Calu3 (cell line): Measurements from ENCODE around the gene CENPX. TPM values are rescaled to one million over a fixed set of nuclear protein-coding genes. Genes with fewer than 3 reads are reported as not detected.
A peak's percentile ranks its signal among the peaks of the same experiment; 100 is the strongest.

Source experiments
- BruUV-seq: library from RNA; stranded (reverse); fragments of 400-500 nt; replicated peaks from 2 replicates; lab custom pipeline; 2021; lab: Mats Ljungman, UMichigan
- CTCF ChIA-PET: fragments of 300-600 bp; sonication (Branson Sonifier 250); formaldehyde crosslinking; loops from one replicate; lab custom pipeline; 2022; ENCODE audit warnings: antibody characterized with exemption; lab: Charles Lee
- DNase-seq: peaks from one replicate; pipeline ENCODE4 v3.0.0; 2022
- H3K27ac Mint-ChIP-seq: one replicate; pipeline ENCODE4 v1.8.0; 2022; ENCODE audit warnings: mixed read lengths; ENCODE audit not compliant: unreplicated experiment
- H3K27me3 Mint-ChIP-seq: one replicate; pipeline ENCODE4 v1.8.0; 2022; ENCODE audit warnings: mixed read lengths; ENCODE audit not compliant: unreplicated experiment
- H3K36me3 Mint-ChIP-seq: one replicate; pipeline ENCODE4 v1.8.0; 2022; ENCODE audit warnings: mild to moderate bottlenecking, moderate library complexity, mixed read lengths; ENCODE audit not compliant: insufficient read depth, unreplicated experiment
- H3K4me1 Mint-ChIP-seq: one replicate; pipeline ENCODE4 v1.8.0; 2022; ENCODE audit warnings: mild to moderate bottlenecking, low read depth, mixed read lengths; ENCODE audit not compliant: unreplicated experiment
- H3K4me3 Mint-ChIP-seq: one replicate; pipeline ENCODE4 v1.8.0; 2022; ENCODE audit warnings: mild to moderate bottlenecking, low read depth, moderate library complexity, mixed read lengths; ENCODE audit not compliant: unreplicated experiment
- H3K9me3 Mint-ChIP-seq: one replicate; pipeline ENCODE4 v1.8.0; 2022; ENCODE audit warnings: low read depth, mixed read lengths; ENCODE audit not compliant: unreplicated experiment
- intact Hi-C: fragments of 100-400 bp; cut with micrococcal nuclease; formaldehyde crosslinking; loops from one replicate; pipeline ENCODE4 v1.10.0; 2022; ENCODE audit not compliant: unreplicated experiment
- total RNA-seq: library from RNA; stranded (reverse); gene quantifications from 2 replicates; pipeline ENCODE4 v1.2.3, GENCODE V29; 2022
- TF ChIP-seq, protein P1 (sequence below): fragments of 200-600 bp; IDR thresholded peaks from one replicate; pipeline ENCODE4 v1.8.0; 2022; ENCODE audit warnings: antibody characterized with exemption; ENCODE audit not compliant: unreplicated experiment

Gene CENPX
- total RNA-seq, 1 experiment from 2014 or later = 86.9 TPM

DNA sequence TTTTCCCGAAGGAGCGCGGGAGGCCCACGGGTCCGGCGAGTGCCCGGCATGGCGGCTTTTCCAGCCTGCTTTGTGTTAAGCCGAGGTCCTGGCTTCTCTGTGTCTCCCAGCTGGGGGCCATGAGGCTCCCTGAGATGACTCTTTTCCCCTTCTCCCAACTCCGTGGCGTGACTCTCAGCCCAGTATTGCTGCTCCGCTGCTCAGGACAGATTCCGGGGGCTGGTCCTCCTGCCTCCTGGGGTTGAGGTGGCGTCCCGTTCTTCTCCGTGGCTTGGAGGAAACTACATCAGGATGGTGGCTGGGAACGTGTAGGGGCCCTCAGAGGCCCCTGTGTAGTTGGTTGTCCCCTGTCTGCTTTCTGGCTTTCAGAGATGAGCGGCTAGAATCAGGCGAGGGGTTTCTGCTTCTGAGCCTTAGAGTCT lies 30.0 kb upstream of the CENPX start:
- intact Hi-C loops = no loop called here
- H3K36me3 Mint-ChIP-seq = peaks cover 71% of the 10 kb centered on the region
- peak overlapping the region; percentile 80 for H3K4me3 Mint-ChIP-seq
- no peaks in the 10 kb centered on the region for H3K9me3 Mint-ChIP-seq
- CTCF ChIA-PET = interaction anchor here (0.7 to 1.1 kb wide), 2 partner anchors 15 to 33 kb away, joined by 3 to 4 read pairs; partner anchors contain the start of gene DCXR
- H3K27me3 Mint-ChIP-seq = no peaks in the 10 kb centered on the region
- BruUV-seq = no TSS peak
- H3K4me1 Mint-ChIP-seq = no peaks in the 10 kb centered on the region
- DNase-seq = no peak
- no peak overlapping the region for H3K27ac Mint-ChIP-seq
- TF ChIP-seq, protein P1, sequence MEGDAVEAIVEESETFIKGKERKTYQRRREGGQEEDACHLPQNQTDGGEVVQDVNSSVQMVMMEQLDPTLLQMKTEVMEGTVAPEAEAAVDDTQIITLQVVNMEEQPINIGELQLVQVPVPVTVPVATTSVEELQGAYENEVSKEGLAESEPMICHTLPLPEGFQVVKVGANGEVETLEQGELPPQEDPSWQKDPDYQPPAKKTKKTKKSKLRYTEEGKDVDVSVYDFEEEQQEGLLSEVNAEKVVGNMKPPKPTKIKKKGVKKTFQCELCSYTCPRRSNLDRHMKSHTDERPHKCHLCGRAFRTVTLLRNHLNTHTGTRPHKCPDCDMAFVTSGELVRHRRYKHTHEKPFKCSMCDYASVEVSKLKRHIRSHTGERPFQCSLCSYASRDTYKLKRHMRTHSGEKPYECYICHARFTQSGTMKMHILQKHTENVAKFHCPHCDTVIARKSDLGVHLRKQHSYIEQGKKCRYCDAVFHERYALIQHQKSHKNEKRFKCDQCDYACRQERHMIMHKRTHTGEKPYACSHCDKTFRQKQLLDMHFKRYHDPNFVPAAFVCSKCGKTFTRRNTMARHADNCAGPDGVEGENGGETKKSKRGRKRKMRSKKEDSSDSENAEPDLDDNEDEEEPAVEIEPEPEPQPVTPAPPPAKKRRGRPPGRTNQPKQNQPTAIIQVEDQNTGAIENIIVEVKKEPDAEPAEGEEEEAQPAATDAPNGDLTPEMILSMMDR = no peak

DNA sequence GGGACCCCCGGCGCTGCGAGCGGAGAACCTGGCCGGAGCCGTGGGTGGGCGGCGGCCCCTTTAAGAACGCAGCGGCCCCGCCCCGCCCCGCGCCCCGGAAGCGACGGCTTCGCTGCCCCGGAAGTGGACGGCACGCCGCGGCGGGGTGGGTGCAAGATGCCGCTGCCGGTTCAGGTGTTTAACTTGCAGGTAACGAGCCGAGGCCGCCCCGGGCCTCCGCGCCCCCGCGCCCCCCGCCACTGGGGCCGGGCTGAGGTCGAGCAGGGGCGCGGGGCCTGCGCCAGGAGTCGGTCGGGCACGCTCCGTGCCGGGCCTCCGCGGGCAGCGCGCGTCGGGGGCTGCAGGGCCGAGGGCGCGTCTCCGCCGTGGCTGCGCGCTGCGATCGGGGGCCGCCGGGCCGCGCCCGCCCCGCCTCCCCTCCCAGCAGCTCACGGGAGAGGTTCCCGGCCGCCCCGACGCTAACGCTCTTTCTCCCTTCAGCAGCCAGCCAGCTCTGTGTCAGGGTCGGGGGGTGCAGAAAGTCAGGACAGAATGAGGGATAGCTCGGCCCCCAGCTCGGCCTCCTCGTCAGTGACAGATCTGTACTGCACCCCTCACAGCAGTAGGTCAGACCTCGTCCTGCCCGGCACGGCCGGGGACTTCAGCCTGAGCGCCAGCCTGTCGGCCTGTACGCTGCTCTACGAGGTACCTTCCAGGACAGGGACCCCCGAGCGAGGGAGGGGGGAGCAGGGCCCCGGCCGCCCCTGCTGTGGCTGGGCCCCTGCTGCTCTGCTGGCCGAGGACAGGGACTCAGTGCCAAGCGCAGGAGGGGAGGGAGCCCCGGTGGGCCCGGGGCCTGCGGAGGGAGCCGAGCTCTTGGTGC lies 29.3 kb upstream of the CENPX start, which contains the start of the genes GPS1 and RFNG:
GPS1 (plus strand) TSS at position 123 of the 862 bp plus-strand sequence; CDS start at position 157, 34 bp downstream.
RFNG (minus strand) TSS at position 36 of the 862 bp plus-strand sequence. CDS start 45 bp downstream, outside the sequence.
- TSS peak; percentile 35 for BruUV-seq
- Mint-ChIP-seq H3K9me3 (no peaks in the 10 kb centered on the region), H3K4me1 (no peaks in the 10 kb centered on the region), H3K27ac (peak within 1 kb of the TSS; percentile 60), H3K4me3 (peak within 1 kb of the TSS; percentile 80), H3K36me3 (peaks cover 71% of the 10 kb centered on the region), H3K27me3 (no peaks in the 10 kb centered on the region)
- DNase-seq = peak; percentile 84
- TF ChIP-seq, protein P1 = no peak
- CTCF ChIA-PET = interaction anchor here (0.7 to 1.1 kb wide), 2 partner anchors 14 to 33 kb away, joined by 3 to 4 read pairs; partner anchors contain the start of gene DCXR
- intact Hi-C loops = no loop called here

DNA sequence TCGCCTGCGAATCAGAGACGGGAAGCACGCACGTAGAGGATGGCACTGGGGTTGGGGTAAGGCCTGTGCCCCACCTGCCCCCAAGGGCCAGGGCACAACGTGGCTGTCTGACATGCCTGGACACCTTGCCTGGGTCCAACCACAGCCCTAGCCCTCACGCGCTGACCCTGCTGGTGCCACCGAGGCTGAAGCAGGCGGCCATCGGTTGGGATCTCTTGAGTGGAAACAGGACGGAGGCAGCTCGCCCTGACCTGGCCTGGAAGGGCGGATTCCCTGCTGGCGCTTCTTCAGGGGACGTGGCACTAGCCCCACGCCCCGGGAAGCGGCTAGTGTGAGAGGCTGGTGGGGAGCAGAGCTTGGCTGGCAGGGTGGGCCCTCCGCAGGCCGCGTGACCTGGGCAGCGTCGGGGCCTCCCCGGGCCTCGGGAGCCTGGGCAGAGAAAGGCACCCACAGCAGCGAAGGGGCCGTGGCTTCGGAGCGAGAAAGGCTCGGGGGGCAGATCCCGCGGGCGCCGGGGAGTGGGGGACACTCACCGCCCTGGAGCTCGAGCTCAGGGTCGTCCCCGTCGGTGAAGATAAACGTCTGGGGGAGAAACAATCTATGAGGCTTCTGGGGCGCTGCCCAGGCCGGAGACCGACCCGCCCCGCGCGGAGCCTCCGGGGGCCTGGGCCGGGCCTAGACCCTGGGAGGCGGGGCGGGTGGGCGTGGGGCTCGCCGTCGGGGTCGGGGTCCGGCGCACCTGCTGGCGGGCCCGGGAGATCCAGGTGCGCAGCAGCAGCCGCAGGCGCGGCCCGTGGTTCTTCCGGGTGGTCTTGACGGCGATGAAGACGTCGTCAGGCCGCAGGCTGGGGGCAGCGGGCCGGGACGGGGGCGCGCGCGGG lies 28.3 kb upstream of the CENPX start:
- no TSS peak for BruUV-seq
- CTCF ChIA-PET = interaction anchor here (1.3 kb wide), 1 partner anchor 13 kb away, joined by 4 read pairs; the partner anchor contains the start of gene DCXR
- peak overlapping the region; percentile 80 for H3K4me3 Mint-ChIP-seq
- peak overlapping the region; percentile 60 for H3K27ac Mint-ChIP-seq
- no peak for DNase-seq
- TF ChIP-seq, protein P1 = no peak
- intact Hi-C loops = no loop called here
- peaks cover 67% of the 10 kb centered on the region for H3K36me3 Mint-ChIP-seq
- H3K27me3 Mint-ChIP-seq = no peaks in the 10 kb centered on the region
- H3K9me3 Mint-ChIP-seq = no peaks in the 10 kb centered on the region
- H3K4me1 Mint-ChIP-seq = no peaks in the 10 kb centered on the region
